B cell (primary cell): Measurements from ENCODE around the gene UBFD1.

ENCODE experiments used
- CTCF ChIP-seq: fragments of 200-600 bp; IDR thresholded peaks from one replicate; pipeline ENCODE4 v1.8.0; 2022; ENCODE audit warnings: antibody characterized with exemption, mild to moderate bottlenecking
- EZH2 ChIP-seq: IDR thresholded peaks from 2 replicates; pipeline ENCODE4 v1.6.1; 2012; ENCODE audit warnings: borderline replicate concordance, low read depth, mild to moderate bottlenecking, moderate library complexity, low read length; ENCODE audit not compliant: insufficient read depth, poor library complexity, severe bottlenecking

GRCh38 chr16:23515881-23516280 lies 41.6 kb upstream of the UBFD1 start:
- TF ChIP-seq CTCF (no peak), EZH2 (no peak)
